HFFc6 (cell line): ENCODE measurements around the gene XRCC5. TPM values are rescaled to one million over a fixed set of nuclear protein-coding genes. Genes with fewer than 3 reads are reported as not detected.

Source experiments
- DNase-seq: peaks from one replicate; pipeline ENCODE4 v3.0.0-alpha.2; 2018
- H3K27ac Mint-ChIP-seq: 2 replicates; pipeline ENCODE4 v1.8.0; 2020; ENCODE audit warnings: mild to moderate bottlenecking, mixed read lengths
- H3K27me3 Mint-ChIP-seq: 2 replicates; pipeline ENCODE4 v1.8.0; 2021; ENCODE audit warnings: mild to moderate bottlenecking, moderate library complexity, mixed read lengths; ENCODE audit not compliant: insufficient read depth
- H3K36me3 Mint-ChIP-seq: 2 replicates; pipeline ENCODE4 v1.8.0; 2021; ENCODE audit warnings: low read depth, mixed read lengths
- H3K4me1 Mint-ChIP-seq: 2 replicates; pipeline ENCODE4 v1.8.0; 2020; ENCODE audit warnings: low read depth, mixed read lengths
- H3K4me3 Mint-ChIP-seq: 2 replicates; pipeline ENCODE4 v1.8.0; 2020; ENCODE audit warnings: mild to moderate bottlenecking, moderate library complexity, mixed read lengths
- H3K9me3 Mint-ChIP-seq: 2 replicates; pipeline ENCODE4 v1.8.0; 2020; ENCODE audit warnings: mild to moderate bottlenecking, mixed read lengths
- total RNA-seq, 6 experiments: library from RNA; stranded (reverse); fragmentation: NEBNext Ultra II Directional; extraction: Animal tissue kit (Norgen Biotek cat#: 25700); gene quantifications; 2 replicates in 1 of 6; 3 replicates in 5 of 6; pipeline ENCODE4 v1.2.3, GENCODE V29; 2021
- TF ChIP-seq, protein P1 (sequence below): fragments of 200-600 bp; sonication (generic); IDR thresholded peaks from 2 replicates; pipeline ENCODE4 v1.5.0; 2021; ENCODE audit warnings: antibody characterized with exemption, mild to moderate bottlenecking

The XRCC5 gene
- total RNA-seq, 6 experiments from 2014 or later = 291 to 372 (median 352) TPM

DNA sequence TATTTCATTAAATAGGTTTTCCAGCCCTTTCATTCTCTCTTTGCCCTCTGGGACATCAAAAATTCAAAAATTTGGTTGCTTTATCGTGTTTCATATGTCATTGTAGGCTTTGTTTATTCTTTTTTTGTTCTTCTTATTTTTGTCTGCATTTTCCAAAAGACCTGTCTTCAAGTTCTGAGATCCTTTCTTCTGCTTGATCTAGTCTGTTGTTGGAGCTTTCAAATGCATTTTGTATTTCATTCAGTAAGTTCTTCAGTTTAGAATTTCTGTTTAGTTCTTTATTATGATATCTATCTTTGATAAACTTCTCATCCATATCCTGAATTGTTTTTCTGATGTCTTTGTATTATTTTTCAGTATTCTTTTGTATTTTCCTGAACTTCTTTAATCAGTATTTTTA, 123.6 kb downstream of the XRCC5 start:
- no peak for DNase-seq
- Mint-ChIP-seq H3K36me3 (peaks cover 50% of the 10 kb centered on the region), H3K27ac (no peak overlapping the region), H3K4me1 (peaks cover 6% of the 10 kb centered on the region; the same call in 1 of the 2 replicates), H3K27me3 (no peaks in the 10 kb centered on the region; the same call in 1 of the 2 replicates), H3K4me3 (no peak overlapping the region), H3K9me3 (peaks cover 27% of the 10 kb centered on the region)
- TF ChIP-seq, protein P1, sequence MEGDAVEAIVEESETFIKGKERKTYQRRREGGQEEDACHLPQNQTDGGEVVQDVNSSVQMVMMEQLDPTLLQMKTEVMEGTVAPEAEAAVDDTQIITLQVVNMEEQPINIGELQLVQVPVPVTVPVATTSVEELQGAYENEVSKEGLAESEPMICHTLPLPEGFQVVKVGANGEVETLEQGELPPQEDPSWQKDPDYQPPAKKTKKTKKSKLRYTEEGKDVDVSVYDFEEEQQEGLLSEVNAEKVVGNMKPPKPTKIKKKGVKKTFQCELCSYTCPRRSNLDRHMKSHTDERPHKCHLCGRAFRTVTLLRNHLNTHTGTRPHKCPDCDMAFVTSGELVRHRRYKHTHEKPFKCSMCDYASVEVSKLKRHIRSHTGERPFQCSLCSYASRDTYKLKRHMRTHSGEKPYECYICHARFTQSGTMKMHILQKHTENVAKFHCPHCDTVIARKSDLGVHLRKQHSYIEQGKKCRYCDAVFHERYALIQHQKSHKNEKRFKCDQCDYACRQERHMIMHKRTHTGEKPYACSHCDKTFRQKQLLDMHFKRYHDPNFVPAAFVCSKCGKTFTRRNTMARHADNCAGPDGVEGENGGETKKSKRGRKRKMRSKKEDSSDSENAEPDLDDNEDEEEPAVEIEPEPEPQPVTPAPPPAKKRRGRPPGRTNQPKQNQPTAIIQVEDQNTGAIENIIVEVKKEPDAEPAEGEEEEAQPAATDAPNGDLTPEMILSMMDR = no peak

DNA sequence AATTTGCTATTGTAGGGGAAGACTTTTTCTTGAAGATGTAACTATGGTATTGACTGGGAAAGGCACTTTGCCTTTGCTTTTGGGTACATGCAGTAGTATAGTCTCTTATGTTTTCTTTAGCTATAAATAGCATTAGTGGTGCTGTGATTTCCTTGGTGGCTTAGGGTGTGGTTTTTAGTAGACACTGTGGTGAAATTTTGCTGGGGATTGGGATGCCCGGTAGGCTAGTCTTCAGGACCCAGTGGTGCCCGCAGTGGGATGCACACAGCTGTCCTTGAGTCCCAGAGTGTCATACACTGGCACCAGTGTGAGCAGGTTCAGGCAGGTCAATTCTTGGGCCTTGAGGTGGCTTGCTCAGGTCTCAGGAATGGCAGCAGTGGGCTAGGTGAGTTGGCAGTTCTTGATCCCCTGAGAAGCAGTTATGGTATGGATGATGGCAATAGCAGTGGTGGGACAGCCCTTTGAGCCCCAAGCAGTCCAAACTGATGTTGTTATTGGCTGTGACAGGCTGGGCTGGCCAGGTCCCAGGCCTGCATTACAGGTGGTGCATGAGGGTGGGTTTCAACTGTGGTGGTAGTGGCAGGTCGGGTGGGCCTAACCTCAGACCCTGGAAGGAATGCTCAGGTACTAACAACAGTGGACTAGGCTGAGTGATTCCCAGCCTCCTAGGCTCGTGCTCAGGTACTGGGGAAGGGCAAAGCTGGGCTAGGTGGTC, 124.3 kb downstream of the XRCC5 start:
- H3K36me3 Mint-ChIP-seq = peaks cover 46% of the 10 kb centered on the region
- no peak overlapping the region for H3K4me3 Mint-ChIP-seq
- TF ChIP-seq, protein P1 = no peak
- peaks cover 6% of the 10 kb centered on the region; the same call in 1 of the 2 replicates for H3K4me1 Mint-ChIP-seq
- DNase-seq = no peak
- no peak overlapping the region for H3K27ac Mint-ChIP-seq
- H3K27me3 Mint-ChIP-seq = no peaks in the 10 kb centered on the region; the same call in 1 of the 2 replicates
- peaks cover 27% of the 10 kb centered on the region for H3K9me3 Mint-ChIP-seq

DNA sequence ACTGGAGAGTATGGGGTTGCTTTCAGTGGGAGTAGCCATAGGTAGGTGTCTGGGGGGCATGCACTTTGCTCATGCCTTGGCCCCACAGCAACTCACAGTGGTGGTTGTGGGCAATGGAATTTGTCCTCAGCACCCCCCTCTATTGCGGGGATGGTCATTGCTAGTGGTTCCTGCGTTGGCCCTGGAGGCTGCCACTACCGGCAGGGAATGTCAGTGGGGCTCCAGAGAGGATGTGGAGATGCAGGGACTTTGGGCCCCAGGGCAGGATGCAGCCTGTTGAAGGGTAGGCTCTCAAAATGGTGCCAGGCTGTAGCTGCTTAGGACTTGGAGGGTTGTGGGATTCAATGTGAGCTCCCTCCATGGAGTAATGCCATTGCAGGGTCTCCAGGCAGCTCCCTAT, 125.0 kb downstream of the XRCC5 start:
- H3K36me3 Mint-ChIP-seq = peaks cover 45% of the 10 kb centered on the region
- peaks cover 6% of the 10 kb centered on the region; the same call in 1 of the 2 replicates for H3K4me1 Mint-ChIP-seq
- no peak overlapping the region for H3K4me3 Mint-ChIP-seq
- no peak for DNase-seq
- TF ChIP-seq, protein P1 = no peak
- peaks cover 27% of the 10 kb centered on the region for H3K9me3 Mint-ChIP-seq
- no peak overlapping the region for H3K27ac Mint-ChIP-seq
- H3K27me3 Mint-ChIP-seq = no peaks in the 10 kb centered on the region; the same call in 1 of the 2 replicates

DNA sequence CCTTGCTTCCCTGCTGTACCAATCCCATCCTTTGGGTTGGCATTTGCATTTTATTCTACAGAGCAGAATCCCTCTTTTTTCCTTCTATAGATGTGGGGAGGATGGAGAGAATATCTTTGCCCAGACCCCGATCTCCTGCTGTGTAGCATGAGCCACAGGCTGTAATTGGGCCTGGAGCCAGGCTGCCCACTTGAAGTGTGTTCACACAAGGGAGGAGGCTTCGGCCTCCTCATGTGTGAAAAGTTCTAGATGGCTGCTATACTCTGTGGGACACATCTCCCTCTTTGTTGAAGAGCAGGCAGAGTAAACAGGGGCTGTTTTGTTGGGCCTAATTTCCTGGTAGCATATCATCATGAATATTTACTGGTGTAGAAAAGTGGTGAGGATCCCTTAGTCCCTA, 126.3 kb downstream of the XRCC5 start:
- Mint-ChIP-seq H3K36me3 (peaks cover 38% of the 10 kb centered on the region), H3K27me3 (no peaks in the 10 kb centered on the region; the same call in 1 of the 2 replicates), H3K4me3 (no peak overlapping the region), H3K27ac (no peak overlapping the region), H3K4me1 (peaks cover 6% of the 10 kb centered on the region; the same call in 1 of the 2 replicates), H3K9me3 (peaks cover 27% of the 10 kb centered on the region)
- no peak for DNase-seq
- TF ChIP-seq, protein P1 = no peak

DNA sequence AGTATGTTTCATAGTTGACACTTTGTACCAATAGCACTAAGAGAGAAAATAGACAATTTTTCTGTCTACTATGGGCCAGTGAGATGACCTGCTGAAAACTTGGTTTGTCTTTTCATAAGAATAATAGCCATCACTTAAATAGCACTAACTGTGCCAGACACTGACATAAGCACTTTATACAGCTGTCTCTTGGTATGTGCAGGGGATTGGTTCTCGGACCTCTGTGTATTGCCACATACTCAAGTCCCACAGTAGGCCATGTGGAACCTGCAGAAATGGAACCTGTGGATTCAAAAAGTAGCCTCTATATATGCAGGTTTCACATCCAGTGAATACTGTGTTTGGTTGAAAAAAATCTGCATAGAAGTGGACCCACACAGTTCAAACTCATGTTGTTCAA, 126.7 kb downstream of the XRCC5 start:
- Mint-ChIP-seq H3K4me3 (no peak overlapping the region), H3K27ac (no peak overlapping the region), H3K36me3 (peaks cover 33% of the 10 kb centered on the region), H3K27me3 (no peaks in the 10 kb centered on the region; the same call in 1 of the 2 replicates), H3K4me1 (peaks cover 6% of the 10 kb centered on the region; the same call in 1 of the 2 replicates), H3K9me3 (peaks cover 26% of the 10 kb centered on the region)
- DNase-seq = no peak
- TF ChIP-seq, protein P1 = no peak
